Measurements from ENCODE around the gene BTK. TPM values are rescaled to one million over a fixed set of nuclear protein-coding genes. Genes with fewer than 3 reads are reported as not detected.

BTK gene
- total and polyA plus RNA-seq, 4 donors, result 15.5 to 29.4 (median 21.4) TPM

DNA sequence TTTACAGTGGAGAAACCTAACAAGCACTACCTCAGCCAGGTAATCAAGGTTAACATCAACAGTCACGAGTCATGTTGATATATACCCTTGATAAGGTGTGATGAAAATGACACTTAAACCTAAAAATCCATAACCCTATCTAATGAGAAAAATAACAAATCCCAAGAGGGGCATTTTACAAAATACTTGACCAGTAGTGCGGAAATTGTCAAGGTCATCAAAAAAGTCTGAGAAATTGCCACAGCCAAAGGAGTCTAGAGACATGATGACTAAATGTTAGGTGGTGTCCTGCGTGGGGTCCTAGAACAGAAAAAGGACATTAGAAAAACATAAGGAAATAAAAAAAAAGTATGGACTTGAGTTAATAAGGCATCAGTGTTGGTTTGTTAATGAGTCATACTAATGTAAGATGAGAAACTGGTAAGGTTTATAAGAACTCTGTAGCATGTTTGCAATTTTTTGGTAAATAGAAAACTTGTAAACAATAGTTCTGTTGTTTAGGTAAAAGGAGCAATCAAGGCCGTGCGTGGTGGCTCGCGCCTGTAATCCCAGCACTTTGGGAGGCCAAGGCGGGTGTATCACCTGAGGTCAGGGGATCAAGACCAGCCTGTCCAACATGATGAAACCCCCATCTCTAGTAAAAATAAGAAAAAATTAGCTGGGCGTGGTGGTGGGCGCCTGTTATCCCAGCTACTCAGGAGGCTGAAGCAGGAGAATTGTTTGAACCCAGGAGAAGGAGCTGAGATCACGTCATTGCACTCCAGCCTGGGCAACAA is 7.7 kb upstream of the BTK start:
- H3K9me3 ChIP-seq (ENCODE audit: control insufficient read depth in 4 of 4, insufficient read depth in 3 of 4, low read length in 3 of 4), result no peaks in the 10 kb centered on the region
- H3K27ac ChIP-seq (ENCODE audit: low read depth in 1 of 2, low read length in 1 of 2), result no peak overlapping the region
- peaks cover 0 to 9% (median 0%) of the 10 kb centered on the region in 5 donors for H3K4me1 ChIP-seq (ENCODE audit: control insufficient read depth in 5 of 5, insufficient read depth in 5 of 5, low read length in 5 of 5)
- peaks cover 0 to 4% (median under 1%) of the 10 kb centered on the region in 4 donors for H3K36me3 ChIP-seq (ENCODE audit: control insufficient read depth in 4 of 4, insufficient read depth in 4 of 4, low read length in 4 of 4)
- DNase-seq, result no peak
- TF ChIP-seq, protein P1, sequence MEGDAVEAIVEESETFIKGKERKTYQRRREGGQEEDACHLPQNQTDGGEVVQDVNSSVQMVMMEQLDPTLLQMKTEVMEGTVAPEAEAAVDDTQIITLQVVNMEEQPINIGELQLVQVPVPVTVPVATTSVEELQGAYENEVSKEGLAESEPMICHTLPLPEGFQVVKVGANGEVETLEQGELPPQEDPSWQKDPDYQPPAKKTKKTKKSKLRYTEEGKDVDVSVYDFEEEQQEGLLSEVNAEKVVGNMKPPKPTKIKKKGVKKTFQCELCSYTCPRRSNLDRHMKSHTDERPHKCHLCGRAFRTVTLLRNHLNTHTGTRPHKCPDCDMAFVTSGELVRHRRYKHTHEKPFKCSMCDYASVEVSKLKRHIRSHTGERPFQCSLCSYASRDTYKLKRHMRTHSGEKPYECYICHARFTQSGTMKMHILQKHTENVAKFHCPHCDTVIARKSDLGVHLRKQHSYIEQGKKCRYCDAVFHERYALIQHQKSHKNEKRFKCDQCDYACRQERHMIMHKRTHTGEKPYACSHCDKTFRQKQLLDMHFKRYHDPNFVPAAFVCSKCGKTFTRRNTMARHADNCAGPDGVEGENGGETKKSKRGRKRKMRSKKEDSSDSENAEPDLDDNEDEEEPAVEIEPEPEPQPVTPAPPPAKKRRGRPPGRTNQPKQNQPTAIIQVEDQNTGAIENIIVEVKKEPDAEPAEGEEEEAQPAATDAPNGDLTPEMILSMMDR (IDR thresholded peaks at IDR 0.05; ENCODE audit: control extremely low read depth, extremely low read depth), result no peak
- peaks cover 0 to 3% (median 2%) of the 10 kb centered on the region in 3 donors for H3K27me3 ChIP-seq (ENCODE audit: control insufficient read depth in 3 of 3, insufficient read depth in 3 of 3, low read length in 2 of 3)
- no peak overlapping the region for H3K9ac ChIP-seq (ENCODE audit: insufficient read depth in 1 of 2, low read length in 2 of 2)
- no peak overlapping the region for H3K4me3 ChIP-seq
- ATAC-seq (ENCODE audit: insufficient read depth, low FRiP score), result no peak
- WGBS, 2 donors, result 87 to 90% methylated on average over 11 of the region's 11 CpGs

DNA sequence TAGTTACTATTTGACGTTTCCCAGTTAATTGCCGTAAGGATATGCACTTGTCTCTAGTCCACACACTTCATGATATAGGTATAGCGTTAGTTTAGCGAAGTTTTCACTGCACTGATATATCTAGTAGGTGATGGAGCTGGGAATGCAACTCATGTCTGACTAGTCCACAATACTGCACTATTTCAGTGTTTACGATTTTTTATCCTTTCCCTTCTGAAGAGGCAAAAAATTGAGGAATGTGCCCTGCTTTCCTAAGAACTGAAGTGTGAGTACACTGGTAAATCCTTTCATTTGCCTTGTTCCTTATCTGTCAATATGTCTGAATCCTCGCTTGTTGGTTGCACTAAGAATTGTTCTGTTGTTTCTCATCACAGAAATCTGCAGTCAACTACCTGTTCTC is 5.8 kb upstream of the BTK start:
- no peaks in the 10 kb centered on the region for H3K9me3 ChIP-seq (ENCODE audit: control insufficient read depth in 4 of 4, insufficient read depth in 3 of 4, low read length in 3 of 4)
- no peak for ATAC-seq (ENCODE audit: insufficient read depth, low FRiP score)
- peaks cover 0 to 9% (median 0%) of the 10 kb centered on the region in 5 donors for H3K4me1 ChIP-seq (ENCODE audit: control insufficient read depth in 5 of 5, insufficient read depth in 5 of 5, low read length in 5 of 5)
- peaks cover 0 to 8% (median 0%) of the 10 kb centered on the region in 3 donors for H3K27me3 ChIP-seq (ENCODE audit: control insufficient read depth in 3 of 3, insufficient read depth in 3 of 3, low read length in 2 of 3)
- H3K9ac ChIP-seq (ENCODE audit: insufficient read depth in 1 of 2, low read length in 2 of 2), result peak overlapping the region; percentile 87 to 91
- DNase-seq, result no peak
- H3K36me3 ChIP-seq (ENCODE audit: control insufficient read depth in 4 of 4, insufficient read depth in 4 of 4, low read length in 4 of 4), result peaks cover 0 to 4% (median under 1%) of the 10 kb centered on the region in 4 donors
- H3K27ac ChIP-seq (ENCODE audit: low read depth in 1 of 2, low read length in 1 of 2), result no peak overlapping the region
- TF ChIP-seq, protein P1 (IDR thresholded peaks at IDR 0.05; ENCODE audit: control extremely low read depth, extremely low read depth), result no peak
- H3K4me3 ChIP-seq, result peak overlapping the region; percentile 60
- 32 to 52% methylated on average over 6 of the region's 6 CpGs for whole genome bisulfite sequencing, 2 donors

DNA sequence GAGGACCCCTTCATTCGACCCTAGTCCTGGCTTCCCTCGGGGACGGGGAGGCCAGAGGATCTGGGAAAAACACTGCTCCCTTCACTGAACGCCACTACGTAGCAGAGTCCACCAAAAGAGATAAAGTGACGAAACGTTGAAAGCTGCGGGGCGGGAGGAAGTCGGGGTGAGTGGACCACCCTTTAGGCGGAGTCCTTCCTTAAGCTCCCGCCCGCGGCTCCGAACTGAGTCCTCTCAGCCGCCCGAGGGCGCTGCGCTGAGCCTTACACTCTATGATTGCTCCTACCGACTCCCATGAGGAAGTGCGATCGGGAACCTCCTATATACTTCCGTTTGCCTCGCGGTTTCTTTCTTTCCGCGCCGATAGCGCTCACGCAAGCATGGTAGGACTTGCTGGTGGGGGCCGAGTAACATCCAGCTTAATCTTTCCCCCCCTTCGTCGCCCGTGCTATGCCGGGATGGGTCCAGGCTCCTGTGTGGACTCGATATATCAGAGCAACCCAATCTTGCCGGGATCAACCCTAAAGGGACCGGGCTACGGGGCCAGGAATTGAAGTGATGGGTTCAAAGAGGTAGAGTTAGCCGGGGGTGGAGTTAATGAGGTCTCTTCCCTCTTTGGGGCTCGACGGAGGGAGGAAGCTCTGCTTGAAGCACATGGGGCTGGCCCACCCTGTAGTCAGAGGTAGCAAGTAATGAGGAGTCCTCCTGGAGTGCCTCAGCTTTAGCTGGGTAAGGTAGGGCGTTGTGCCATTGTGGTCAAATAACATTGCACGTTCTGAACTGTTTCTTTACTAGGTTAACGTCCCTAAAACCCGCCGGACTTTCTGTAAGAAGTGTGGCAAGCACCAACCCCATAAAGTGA is 4.9 kb upstream of the BTK start, which contains the start of gene RPL36A:
RPL36A (plus strand) TSS at position 348 of the 862 bp plus-strand sequence; CDS start at position 381, 33 bp downstream.
- no peaks in the 10 kb centered on the region for H3K9me3 ChIP-seq (ENCODE audit: control insufficient read depth in 4 of 4, insufficient read depth in 3 of 4, low read length in 3 of 4)
- peak within 1 kb of the TSS; percentile 60 for H3K4me3 ChIP-seq
- peaks cover 0 to 9% (median 0%) of the 10 kb centered on the region in 3 donors for H3K27me3 ChIP-seq (ENCODE audit: control insufficient read depth in 3 of 3, insufficient read depth in 3 of 3, low read length in 2 of 3)
- peaks cover 0 to 4% (median 0%) of the 10 kb centered on the region in 4 donors for H3K36me3 ChIP-seq (ENCODE audit: control insufficient read depth in 4 of 4, insufficient read depth in 4 of 4, low read length in 4 of 4)
- peak within 1 kb of the TSS; percentile 50 to 73 for H3K27ac ChIP-seq (ENCODE audit: low read depth in 1 of 2, low read length in 1 of 2)
- peak within 1 kb of the TSS; percentile 87 to 91 for H3K9ac ChIP-seq (ENCODE audit: insufficient read depth in 1 of 2, low read length in 2 of 2)
- ATAC-seq (ENCODE audit: insufficient read depth, low FRiP score) (peak; percentile 85), DNase-seq (peak; percentile 91 to 96 (median 93))
- peaks cover 0 to 9% (median 0%) of the 10 kb centered on the region in 5 donors for H3K4me1 ChIP-seq (ENCODE audit: control insufficient read depth in 5 of 5, insufficient read depth in 5 of 5, low read length in 5 of 5)
- 0 to 33% methylated on average over 35 to 47 of the region's 47 CpGs for WGBS, 2 donors
- TF ChIP-seq, protein P1 (IDR thresholded peaks at IDR 0.05; ENCODE audit: control extremely low read depth, extremely low read depth), result peak; percentile 39

All from lung (tissue), 12 donors.